GM06990 (cell line): ENCODE results near the gene MAGI1.

Source experiments
- DNase-seq: peaks from one replicate; pipeline ENCODE4 v3.0.0-alpha.2; 2011; ENCODE audit not compliant: insufficient read length; ENCODE audit errors: extremely low read depth
- H3K27me3 ChIP-seq: replicated peaks from 2 replicates; pipeline ENCODE4 v1.6.0; 2011; ENCODE audit warnings: low read length; ENCODE audit not compliant: control insufficient read depth, insufficient read depth
- H3K36me3 ChIP-seq: 2 replicates; pipeline ENCODE4 v1.5.1; 2011; ENCODE audit warnings: low read length; ENCODE audit not compliant: control insufficient read depth, insufficient read depth
- H3K4me3 ChIP-seq: replicated peaks from 2 replicates; pipeline ENCODE4 v1.5.1; 2011; ENCODE audit warnings: low read depth, mild to moderate bottlenecking, control low read depth, low read length
- TF ChIP-seq, protein P1 (sequence below): IDR thresholded peaks from 2 replicates; pipeline ENCODE4 v1.5.1; 2011; ENCODE audit warnings: low read length, control low read depth, mild to moderate bottlenecking, inconsistent platforms; ENCODE audit not compliant: insufficient read depth, poor library complexity, severe bottlenecking

The MAGI1 gene

DNA sequence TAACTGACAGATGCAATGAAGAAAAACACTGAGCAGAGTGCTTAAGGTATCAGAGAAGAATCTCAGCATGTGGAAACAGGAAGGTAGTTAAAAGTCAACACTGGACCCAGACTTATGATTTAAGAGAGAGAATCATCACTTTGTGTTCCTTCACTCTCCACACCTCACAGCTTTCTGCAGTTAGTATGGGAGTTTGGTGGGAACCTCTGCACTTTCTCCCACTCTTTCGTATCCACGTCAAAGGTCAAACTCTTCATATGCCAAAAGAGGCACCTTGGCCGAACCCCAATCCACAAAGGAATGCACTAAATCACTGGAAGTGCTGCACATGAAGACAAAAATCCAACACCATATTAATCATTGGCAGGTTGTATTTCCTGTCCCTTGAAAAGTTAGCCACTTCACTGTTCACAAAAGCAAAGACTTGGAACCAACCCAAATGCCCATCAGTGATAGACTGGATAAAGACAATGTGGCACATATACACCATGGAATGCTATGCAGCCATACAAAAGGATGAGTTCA lies 361.2 kb downstream of the MAGI1 start:
- no peak overlapping the region for H3K4me3 ChIP-seq
- TF ChIP-seq, protein P1, sequence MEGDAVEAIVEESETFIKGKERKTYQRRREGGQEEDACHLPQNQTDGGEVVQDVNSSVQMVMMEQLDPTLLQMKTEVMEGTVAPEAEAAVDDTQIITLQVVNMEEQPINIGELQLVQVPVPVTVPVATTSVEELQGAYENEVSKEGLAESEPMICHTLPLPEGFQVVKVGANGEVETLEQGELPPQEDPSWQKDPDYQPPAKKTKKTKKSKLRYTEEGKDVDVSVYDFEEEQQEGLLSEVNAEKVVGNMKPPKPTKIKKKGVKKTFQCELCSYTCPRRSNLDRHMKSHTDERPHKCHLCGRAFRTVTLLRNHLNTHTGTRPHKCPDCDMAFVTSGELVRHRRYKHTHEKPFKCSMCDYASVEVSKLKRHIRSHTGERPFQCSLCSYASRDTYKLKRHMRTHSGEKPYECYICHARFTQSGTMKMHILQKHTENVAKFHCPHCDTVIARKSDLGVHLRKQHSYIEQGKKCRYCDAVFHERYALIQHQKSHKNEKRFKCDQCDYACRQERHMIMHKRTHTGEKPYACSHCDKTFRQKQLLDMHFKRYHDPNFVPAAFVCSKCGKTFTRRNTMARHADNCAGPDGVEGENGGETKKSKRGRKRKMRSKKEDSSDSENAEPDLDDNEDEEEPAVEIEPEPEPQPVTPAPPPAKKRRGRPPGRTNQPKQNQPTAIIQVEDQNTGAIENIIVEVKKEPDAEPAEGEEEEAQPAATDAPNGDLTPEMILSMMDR, result no peak
- DNase-seq, result no peak
- no peaks in the 10 kb centered on the region for H3K27me3 ChIP-seq
- H3K36me3 ChIP-seq, result no peaks in the 10 kb centered on the region

DNA sequence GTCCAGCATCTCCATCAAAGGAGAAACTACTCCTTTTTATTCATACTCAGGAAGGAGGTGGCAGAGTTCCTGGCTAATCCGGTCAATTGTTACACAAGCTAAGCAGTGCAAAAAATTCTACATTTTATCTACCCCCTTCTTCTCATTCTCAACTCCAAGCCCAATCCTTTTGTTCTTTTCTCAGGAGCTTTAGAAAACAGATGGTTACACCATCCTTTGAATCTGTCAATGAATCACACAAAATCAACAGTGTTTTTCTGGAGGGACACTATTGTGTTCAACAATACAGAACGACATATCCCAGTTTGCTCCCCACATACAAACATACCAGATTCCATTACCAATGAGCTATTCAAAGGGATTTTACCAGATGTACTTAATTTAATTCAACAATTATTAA lies 362.1 kb downstream of the MAGI1 start:
- TF ChIP-seq, protein P1, result no peak
- H3K4me3 ChIP-seq, result no peak overlapping the region
- no peak for DNase-seq
- no peaks in the 10 kb centered on the region for H3K27me3 ChIP-seq
- no peaks in the 10 kb centered on the region for H3K36me3 ChIP-seq

DNA sequence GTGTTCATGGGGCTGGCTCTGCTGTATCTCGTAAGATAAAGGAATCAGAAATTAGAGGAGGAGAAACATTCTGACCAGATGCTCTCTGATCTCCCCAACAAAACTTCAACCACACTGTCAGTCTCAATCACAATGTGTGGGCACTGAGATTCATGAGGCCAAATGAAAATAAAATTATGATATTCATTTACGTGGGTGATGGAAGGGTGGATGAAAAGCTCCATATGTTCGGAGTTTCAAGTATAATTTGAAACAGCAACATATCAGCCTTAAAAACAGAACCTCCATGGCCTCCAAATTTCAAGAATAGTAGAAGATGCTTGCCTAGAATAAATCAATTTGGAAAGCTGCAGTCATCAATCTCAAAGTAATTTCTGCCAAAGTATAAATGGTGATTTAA lies 363.7 kb downstream of the MAGI1 start:
- Histone ChIP-seq H3K4me3 (no peak overlapping the region), H3K36me3 (no peaks in the 10 kb centered on the region), H3K27me3 (no peaks in the 10 kb centered on the region)
- TF ChIP-seq, protein P1, result no peak
- no peak for DNase-seq

DNA sequence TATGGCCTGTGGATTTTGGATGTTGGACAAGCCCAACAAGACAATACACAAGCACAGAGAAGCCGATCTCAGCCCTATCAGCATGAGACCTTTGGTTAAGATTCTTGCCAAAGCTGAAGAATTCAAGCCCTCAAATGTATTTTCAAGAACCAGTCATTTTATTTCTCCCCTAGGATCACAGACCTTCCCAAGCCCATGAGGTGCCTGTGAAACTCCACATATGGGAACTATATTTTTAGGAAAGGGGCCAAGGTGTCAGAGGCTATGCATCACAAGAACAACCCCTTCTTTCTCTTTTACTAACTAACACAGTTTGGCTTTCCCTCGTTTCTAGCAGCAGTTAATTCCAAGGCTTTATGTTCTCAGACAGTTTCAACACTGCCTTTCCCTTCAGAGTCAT lies 364.5 kb downstream of the MAGI1 start:
- no peak for DNase-seq
- TF ChIP-seq, protein P1, result no peak
- no peaks in the 10 kb centered on the region for H3K27me3 ChIP-seq
- no peak overlapping the region for H3K4me3 ChIP-seq
- no peaks in the 10 kb centered on the region for H3K36me3 ChIP-seq

DNA sequence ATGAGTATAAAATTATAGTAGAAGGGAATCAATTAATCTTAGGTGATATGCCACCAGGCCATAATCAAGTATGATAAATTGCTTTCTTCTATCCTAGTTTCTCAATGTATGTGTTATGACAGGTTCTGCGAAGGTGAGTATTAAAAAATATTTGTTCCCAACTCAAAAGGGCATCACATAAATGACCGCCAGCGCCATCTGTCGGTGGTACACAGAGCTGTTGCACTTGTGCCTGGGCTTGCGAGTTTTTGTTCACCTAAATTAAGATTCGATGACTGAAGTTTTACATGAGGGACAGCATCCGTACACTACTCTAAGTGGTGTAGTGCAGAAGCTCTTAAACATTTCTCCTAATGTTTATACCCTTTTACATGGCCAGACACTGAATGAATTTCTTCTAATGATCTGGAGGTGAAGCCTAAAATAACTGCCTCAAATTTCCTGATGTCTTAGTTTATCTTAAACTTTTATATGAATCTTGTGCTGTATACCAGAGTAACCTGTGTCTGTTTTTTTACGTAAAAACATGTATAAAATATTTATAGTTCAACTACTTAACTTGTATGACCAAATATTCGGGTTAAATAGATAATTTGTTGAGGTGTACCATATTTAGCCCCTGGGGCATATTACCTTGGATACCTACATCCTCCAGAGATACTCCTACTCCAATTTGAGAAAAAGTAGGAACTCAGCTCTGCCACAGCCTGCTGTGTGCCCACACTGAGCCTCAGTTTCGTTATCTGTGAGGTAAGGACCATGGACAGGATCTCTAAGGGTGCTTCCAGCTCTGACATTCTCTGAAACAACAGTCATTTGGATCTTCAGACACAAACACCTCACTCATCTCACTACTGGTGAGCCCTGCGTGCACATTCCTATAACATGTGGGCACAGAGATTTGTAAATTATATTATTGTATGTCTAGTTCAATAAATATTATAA lies 365.6 kb downstream of the MAGI1 start:
- Histone ChIP-seq H3K4me3 (no peak overlapping the region), H3K36me3 (no peaks in the 10 kb centered on the region), H3K27me3 (no peaks in the 10 kb centered on the region)
- DNase-seq, result no peak
- TF ChIP-seq, protein P1, result peak; percentile 73
